HEK293 (cell line): ENCODE data around the gene MRM1.

ENCODE experiments used
- CTCF ChIP-seq: fragments of 450-650 bp; formaldehyde crosslinking; IDR thresholded peaks from 2 replicates; pipeline ENCODE4 v1.5.1; 2016; ENCODE audit warnings: missing biosample characterization, missing genetic modification characterization
- ZNF311 ChIP-seq: fragments of 450-650 bp; formaldehyde crosslinking; IDR thresholded peaks from 2 replicates; pipeline ENCODE4 v1.5.1; 2017; ENCODE audit warnings: missing biosample characterization, missing genetic modification characterization, borderline replicate concordance

- TF ChIP-seq CTCF (tag by site-specific recombination) (no peak), ZNF311 (tag by site-specific recombination) (no peak)
Observed at GRCh38 chr17:36640836-36641235, 39.5 kb downstream of the MRM1 start.
